Activated T-helper 17 cell treated with anti-CD3 and anti-CD28 coated beads, Interleukin-2, amount 50 U/mL, for 72 hours (primary cell): ENCODE results near the gene ORC5. TPM values are rescaled to one million over a fixed set of nuclear protein-coding genes. Genes with fewer than 3 reads are reported as not detected.

Experiments
- total RNA-seq, 2 donors: library from RNA; stranded (reverse); gene quantifications; one replicate each; pipeline ENCODE4 v1.2.3, GENCODE V29; 2022

The ORC5 gene
- total RNA-seq, 2 donors from 2014 or later, result 15.6 to 27.7 TPM

Other genes with a start within 250 kb of the ORC5 start
- gene RELN, start 218.4 kb downstream of the ORC5 start, total RNA-seq, result not detected
- not detected for gene LHFPL3, start 120.6 kb upstream of the ORC5 start, total RNA-seq